Measurements from ENCODE around the gene SH3BP1. TPM values are rescaled to one million over a fixed set of nuclear protein-coding genes. Genes with fewer than 3 reads are reported as not detected.

SH3BP1 gene
- total and polyA plus RNA-seq, 2 experiments from 2014 or later = 9.5 to 46.7 TPM

- H3K36me3 ChIP-seq (ENCODE audit: insufficient read depth) = no peaks in the 10 kb centered on the region
- ATAC-seq (no peak), DNase-seq (ENCODE audit: low spot score) (no peak)
- Mint-ChIP-seq H3K36me3 (ENCODE audit: low read depth) (no peaks in the 10 kb centered on the region), H3K4me3 (no peak overlapping the region), H3K27ac (no peak overlapping the region), H3K4me1 (peaks cover 16% of the 10 kb centered on the region), H3K27me3 (ENCODE audit: insufficient read depth, low read depth, poor library complexity) (peaks cover 10% of the 10 kb centered on the region), H3K9me3 (no peaks in the 10 kb centered on the region)
- no peaks in the 10 kb centered on the region for H3K27me3 ChIP-seq (ENCODE audit: insufficient read depth)
- no peak overlapping the region for H3K27ac ChIP-seq (ENCODE audit: low read depth)
- no peaks in the 10 kb centered on the region for H4K20me1 ChIP-seq (replicated peaks; ENCODE audit: insufficient read depth)
- H3K4me3 ChIP-seq = no peak overlapping the region
- H3K4me1 ChIP-seq (ENCODE audit: insufficient read depth) = peaks cover 17% of the 10 kb centered on the region
- peaks cover 13% of the 10 kb centered on the region for H3F3A ChIP-seq (replicated peaks; ENCODE audit: low read depth)
- H3K9me2 ChIP-seq (ENCODE audit: insufficient read depth) = no peaks in the 10 kb centered on the region
- H2AFZ ChIP-seq = no peak overlapping the region
- no peak overlapping the region for H3K4me2 ChIP-seq
- TF ChIP-seq STAT1 (IDR thresholded peaks at IDR 0.05; ENCODE audit: unreplicated experiment) = no peak
- no peak for TF ChIP-seq JUNB (IDR thresholded peaks at IDR 0.05; ENCODE audit: unreplicated experiment)
- no peak for TF ChIP-seq EZH2 (IDR thresholded peaks at IDR 0.05; ENCODE audit: low read depth, unreplicated experiment)
- TF ChIP-seq, protein P1, sequence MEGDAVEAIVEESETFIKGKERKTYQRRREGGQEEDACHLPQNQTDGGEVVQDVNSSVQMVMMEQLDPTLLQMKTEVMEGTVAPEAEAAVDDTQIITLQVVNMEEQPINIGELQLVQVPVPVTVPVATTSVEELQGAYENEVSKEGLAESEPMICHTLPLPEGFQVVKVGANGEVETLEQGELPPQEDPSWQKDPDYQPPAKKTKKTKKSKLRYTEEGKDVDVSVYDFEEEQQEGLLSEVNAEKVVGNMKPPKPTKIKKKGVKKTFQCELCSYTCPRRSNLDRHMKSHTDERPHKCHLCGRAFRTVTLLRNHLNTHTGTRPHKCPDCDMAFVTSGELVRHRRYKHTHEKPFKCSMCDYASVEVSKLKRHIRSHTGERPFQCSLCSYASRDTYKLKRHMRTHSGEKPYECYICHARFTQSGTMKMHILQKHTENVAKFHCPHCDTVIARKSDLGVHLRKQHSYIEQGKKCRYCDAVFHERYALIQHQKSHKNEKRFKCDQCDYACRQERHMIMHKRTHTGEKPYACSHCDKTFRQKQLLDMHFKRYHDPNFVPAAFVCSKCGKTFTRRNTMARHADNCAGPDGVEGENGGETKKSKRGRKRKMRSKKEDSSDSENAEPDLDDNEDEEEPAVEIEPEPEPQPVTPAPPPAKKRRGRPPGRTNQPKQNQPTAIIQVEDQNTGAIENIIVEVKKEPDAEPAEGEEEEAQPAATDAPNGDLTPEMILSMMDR (conservative IDR thresholded peaks at IDR 0.05; ENCODE audit: low read depth in 2 of 2) = no peak
- TF ChIP-seq, protein P2, sequence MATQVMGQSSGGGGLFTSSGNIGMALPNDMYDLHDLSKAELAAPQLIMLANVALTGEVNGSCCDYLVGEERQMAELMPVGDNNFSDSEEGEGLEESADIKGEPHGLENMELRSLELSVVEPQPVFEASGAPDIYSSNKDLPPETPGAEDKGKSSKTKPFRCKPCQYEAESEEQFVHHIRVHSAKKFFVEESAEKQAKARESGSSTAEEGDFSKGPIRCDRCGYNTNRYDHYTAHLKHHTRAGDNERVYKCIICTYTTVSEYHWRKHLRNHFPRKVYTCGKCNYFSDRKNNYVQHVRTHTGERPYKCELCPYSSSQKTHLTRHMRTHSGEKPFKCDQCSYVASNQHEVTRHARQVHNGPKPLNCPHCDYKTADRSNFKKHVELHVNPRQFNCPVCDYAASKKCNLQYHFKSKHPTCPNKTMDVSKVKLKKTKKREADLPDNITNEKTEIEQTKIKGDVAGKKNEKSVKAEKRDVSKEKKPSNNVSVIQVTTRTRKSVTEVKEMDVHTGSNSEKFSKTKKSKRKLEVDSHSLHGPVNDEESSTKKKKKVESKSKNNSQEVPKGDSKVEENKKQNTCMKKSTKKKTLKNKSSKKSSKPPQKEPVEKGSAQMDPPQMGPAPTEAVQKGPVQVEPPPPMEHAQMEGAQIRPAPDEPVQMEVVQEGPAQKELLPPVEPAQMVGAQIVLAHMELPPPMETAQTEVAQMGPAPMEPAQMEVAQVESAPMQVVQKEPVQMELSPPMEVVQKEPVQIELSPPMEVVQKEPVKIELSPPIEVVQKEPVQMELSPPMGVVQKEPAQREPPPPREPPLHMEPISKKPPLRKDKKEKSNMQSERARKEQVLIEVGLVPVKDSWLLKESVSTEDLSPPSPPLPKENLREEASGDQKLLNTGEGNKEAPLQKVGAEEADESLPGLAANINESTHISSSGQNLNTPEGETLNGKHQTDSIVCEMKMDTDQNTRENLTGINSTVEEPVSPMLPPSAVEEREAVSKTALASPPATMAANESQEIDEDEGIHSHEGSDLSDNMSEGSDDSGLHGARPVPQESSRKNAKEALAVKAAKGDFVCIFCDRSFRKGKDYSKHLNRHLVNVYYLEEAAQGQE (IDR thresholded peaks at IDR 0.05; ENCODE audit: unreplicated experiment) = no peak
- TF ChIP-seq POLR2AphosphoS5 (IDR thresholded peaks at IDR 0.05; ENCODE audit: low read depth) = no peak
- TF ChIP-seq CREB1 (CRISPR knock-in tag; IDR thresholded peaks at IDR 0.05; ENCODE audit: low read depth) = no peak
- no peak for TF ChIP-seq EZH2phosphoT487 (IDR thresholded peaks at IDR 0.05; ENCODE audit: unreplicated experiment)
- no peak for TF ChIP-seq NANOG (IDR thresholded peaks at IDR 0.05; ENCODE audit: borderline replicate concordance)
- TF ChIP-seq, protein P3, sequence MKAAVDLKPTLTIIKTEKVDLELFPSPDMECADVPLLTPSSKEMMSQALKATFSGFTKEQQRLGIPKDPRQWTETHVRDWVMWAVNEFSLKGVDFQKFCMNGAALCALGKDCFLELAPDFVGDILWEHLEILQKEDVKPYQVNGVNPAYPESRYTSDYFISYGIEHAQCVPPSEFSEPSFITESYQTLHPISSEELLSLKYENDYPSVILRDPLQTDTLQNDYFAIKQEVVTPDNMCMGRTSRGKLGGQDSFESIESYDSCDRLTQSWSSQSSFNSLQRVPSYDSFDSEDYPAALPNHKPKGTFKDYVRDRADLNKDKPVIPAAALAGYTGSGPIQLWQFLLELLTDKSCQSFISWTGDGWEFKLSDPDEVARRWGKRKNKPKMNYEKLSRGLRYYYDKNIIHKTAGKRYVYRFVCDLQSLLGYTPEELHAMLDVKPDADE (IDR thresholded peaks at IDR 0.05) = no peak
- TF ChIP-seq, protein P4, sequence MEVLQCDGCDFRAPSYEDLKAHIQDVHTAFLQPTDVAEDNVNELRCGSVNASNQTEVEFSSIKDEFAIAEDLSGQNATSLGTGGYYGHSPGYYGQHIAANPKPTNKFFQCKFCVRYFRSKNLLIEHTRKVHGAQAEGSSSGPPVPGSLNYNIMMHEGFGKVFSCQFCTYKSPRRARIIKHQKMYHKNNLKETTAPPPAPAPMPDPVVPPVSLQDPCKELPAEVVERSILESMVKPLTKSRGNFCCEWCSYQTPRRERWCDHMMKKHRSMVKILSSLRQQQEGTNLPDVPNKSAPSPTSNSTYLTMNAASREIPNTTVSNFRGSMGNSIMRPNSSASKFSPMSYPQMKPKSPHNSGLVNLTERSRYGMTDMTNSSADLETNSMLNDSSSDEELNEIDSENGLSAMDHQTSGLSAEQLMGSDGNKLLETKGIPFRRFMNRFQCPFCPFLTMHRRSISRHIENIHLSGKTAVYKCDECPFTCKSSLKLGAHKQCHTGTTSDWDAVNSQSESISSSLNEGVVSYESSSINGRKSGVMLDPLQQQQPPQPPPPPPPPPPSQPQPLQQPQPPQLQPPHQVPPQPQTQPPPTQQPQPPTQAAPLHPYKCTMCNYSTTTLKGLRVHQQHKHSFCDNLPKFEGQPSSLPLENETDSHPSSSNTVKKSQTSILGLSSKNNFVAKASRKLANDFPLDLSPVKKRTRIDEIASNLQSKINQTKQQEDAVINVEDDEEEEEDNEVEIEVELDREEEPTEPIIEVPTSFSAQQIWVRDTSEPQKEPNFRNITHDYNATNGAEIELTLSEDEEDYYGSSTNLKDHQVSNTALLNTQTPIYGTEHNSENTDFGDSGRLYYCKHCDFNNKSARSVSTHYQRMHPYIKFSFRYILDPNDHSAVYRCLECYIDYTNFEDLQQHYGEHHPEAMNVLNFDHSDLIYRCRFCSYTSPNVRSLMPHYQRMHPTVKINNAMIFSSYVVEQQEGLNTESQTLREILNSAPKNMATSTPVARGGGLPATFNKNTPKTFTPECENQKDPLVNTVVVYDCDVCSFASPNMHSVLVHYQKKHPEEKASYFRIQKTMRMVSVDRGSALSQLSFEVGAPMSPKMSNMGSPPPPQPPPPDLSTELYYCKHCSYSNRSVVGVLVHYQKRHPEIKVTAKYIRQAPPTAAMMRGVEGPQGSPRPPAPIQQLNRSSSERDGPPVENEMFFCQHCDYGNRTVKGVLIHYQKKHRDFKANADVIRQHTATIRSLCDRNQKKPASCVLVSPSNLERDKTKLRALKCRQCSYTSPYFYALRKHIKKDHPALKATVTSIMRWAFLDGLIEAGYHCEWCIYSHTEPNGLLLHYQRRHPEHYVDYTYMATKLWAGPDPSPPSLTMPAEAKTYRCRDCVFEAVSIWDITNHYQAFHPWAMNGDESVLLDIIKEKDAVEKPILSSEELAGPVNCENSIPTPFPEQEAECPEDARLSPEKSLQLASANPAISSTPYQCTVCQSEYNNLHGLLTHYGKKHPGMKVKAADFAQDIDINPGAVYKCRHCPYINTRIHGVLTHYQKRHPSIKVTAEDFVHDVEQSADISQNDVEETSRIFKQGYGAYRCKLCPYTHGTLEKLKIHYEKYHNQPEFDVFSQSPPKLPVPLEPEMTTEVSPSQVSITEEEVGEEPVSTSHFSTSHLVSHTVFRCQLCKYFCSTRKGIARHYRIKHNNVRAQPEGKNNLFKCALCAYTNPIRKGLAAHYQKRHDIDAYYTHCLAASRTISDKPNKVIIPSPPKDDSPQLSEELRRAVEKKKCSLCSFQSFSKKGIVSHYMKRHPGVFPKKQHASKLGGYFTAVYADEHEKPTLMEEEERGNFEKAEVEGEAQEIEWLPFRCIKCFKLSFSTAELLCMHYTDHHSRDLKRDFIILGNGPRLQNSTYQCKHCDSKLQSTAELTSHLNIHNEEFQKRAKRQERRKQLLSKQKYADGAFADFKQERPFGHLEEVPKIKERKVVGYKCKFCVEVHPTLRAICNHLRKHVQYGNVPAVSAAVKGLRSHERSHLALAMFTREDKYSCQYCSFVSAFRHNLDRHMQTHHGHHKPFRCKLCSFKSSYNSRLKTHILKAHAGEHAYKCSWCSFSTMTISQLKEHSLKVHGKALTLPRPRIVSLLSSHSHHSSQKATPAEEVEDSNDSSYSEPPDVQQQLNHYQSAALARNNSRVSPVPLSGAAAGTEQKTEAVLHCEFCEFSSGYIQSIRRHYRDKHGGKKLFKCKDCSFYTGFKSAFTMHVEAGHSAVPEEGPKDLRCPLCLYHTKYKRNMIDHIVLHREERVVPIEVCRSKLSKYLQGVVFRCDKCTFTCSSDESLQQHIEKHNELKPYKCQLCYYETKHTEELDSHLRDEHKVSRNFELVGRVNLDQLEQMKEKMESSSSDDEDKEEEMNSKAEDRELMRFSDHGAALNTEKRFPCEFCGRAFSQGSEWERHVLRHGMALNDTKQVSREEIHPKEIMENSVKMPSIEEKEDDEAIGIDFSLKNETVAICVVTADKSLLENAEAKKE (CRISPR knock-in tag; IDR thresholded peaks at IDR 0.05) = no peak
- no peak for TF ChIP-seq ZNF331 (CRISPR knock-in tag; IDR thresholded peaks at IDR 0.05; ENCODE audit: low read depth)
- no peak for TF ChIP-seq ZNF114 (CRISPR knock-in tag; IDR thresholded peaks at IDR 0.05)
- no peaks in the 10 kb centered on the region for H3K79me2 ChIP-seq (replicated peaks; ENCODE audit: insufficient read depth)
These were observed 8.5 kb upstream of the SH3BP1 start for GRCh38 chr22:37630839-37631435.

All from GM23338 (cell line).